Psoas muscle (tissue), 8 donors: ENCODE results near the gene RASGRP3. TPM values are rescaled to one million over a fixed set of nuclear protein-coding genes. Genes with fewer than 3 reads are reported as not detected.

Source experiments
- ATAC-seq, 4 donors: fragments of 200-7000 bp; cut with Tn5 transposase; one replicate each; pipeline ENCODE4 v1.9.1; 2020; ENCODE audit warnings: moderate library complexity in 3 of 4, mild to moderate bottlenecking in 2 of 4
- DNase-seq, 2 donors: peaks; one replicate each; pipeline ENCODE4 v3.0.0-alpha.2; 2020
- H3K27ac ChIP-seq: fragments of 200-600 bp; one replicate; pipeline ENCODE4 v1.8.0; 2022
- H3K27me3 ChIP-seq, 3 donors: fragments of 200-600 bp in 1 of 3; one replicate each; pipeline versions ENCODE4 v1.6.1 to v1.8.0; 2013 to 2022; ENCODE audit warnings: low read length in 2 of 3, mild to moderate bottlenecking in 2 of 3, moderate library complexity in 1 of 3; ENCODE audit not compliant: insufficient read depth in 3 of 3
- H3K36me3 ChIP-seq, 2 donors: fragments of 200-600 bp in 1 of 2; one replicate each; pipeline versions ENCODE4 v1.6.1 to v1.8.0; 2013 to 2022; ENCODE audit warnings: low read depth in 1 of 2, mild to moderate bottlenecking in 1 of 2, moderate library complexity in 1 of 2; ENCODE audit not compliant: insufficient read depth in 1 of 2
- H3K4me1 ChIP-seq: fragments of 200-600 bp; one replicate; pipeline ENCODE4 v1.8.0; 2022
- H3K4me3 ChIP-seq: fragments of 200-600 bp; one replicate; pipeline ENCODE4 v1.8.0; 2022; ENCODE audit warnings: mild to moderate bottlenecking
- H3K9me3 ChIP-seq: fragments of 200-600 bp; one replicate; pipeline ENCODE4 v1.8.0; 2022
- CTCF ChIP-seq: fragments of 200-600 bp; IDR thresholded peaks from one replicate; pipeline ENCODE4 v1.8.0; 2022; ENCODE audit warnings: antibody characterized with exemption
- WGBS, 3 donors: extraction: QIAGEN DNeasy Blood & Tissue Kit; methylation state at CpG; one replicate each; pipeline versions ENCODE4 v1.1.6 to v1.1.7; 2013; 5-methylcytosine and 5-hydroxymethylcytosine counted together
- intact Hi-C, 2 donors: fragments of 100-400 bp; cut with DNase I; formaldehyde crosslinking; loops; one replicate each; pipeline versions ENCODE4 v1.11.0 to v1.14.2; 2022
- polyA plus RNA-seq, 3 donors: library from polyadenylated mRNA; stranded (reverse); fragments of 200-250 nt; gene quantifications; one replicate each; pipeline ENCODE4 v1.2.3, GENCODE V29; 2013
- total RNA-seq, 4 donors: library from RNA; stranded (reverse); fragmentation: NEBNext Ultra II Directional in 2 of 4; extraction: Animal tissue kit (Norgen Biotek cat#: 25700) in 2 of 4; gene quantifications; one replicate each; pipeline versions ENCODE4 v1.2.1 to v1.2.4, GENCODE V29; 2021 to 2023
- donor health status: healthy with polysubstance abuse.
- donor health status: DM: no; HTN: no; CAD: no; lungs with moderate emphysema.
- donor health status: Bipolar disorder and iron deficiency.
- donor health status: healthy.
- donor health status: DM: yes; HTN: yes; CAD: no.
- donor health status: DM: no; HTN: no; CAD: no.
- donor health status: DM: no; HTN: no; CAD: no.
- donor health status: DM: yes; HTN: yes; CAD: no.

RASGRP3 gene
- total and polyA plus RNA-seq, 7 donors, result 3.4 to 24.9 (median 13.0) TPM

DNA sequence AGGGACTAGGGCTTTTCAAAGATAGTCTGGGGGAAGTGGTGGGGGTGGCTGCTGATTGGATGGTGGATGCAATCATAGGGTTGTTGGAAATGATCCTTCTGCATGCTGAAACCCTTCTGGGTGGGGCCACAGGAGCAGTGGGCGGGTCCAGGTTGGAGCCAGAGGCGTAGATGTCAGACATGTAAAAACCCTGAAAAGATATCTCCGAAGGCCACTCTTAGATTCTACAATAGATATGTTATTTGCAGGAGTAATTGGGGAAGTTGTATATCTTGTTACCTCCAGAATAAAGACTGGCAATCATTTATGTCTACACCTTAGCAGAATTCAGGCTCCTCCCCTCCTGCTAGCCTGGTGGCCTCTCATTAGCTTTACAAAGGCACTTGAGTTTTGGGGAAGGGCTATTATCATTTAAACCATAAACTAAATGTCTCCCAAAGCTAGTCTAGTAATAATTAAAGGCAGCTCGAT lies 130.8 kb downstream of the RASGRP3 start:
- intact Hi-C loops, result no loop called here
- Histone ChIP-seq H3K27me3 (no peaks in the 10 kb centered on the region), H3K27ac (peak overlapping the region; percentile 30), H3K4me3 (peak overlapping the region; percentile 12), H3K36me3 (no peaks in the 10 kb centered on the region), H3K4me1 (peaks cover 17% of the 10 kb centered on the region), H3K9me3 (no peaks in the 10 kb centered on the region)
- no peak for TF ChIP-seq CTCF
- WGBS, 3 donors, result 52 to 72% (median 62%) methylated on average over 4 of the region's 4 CpGs
- no peak for DNase-seq
- peak in 2 of 4 donors; percentile 4 to 22 for ATAC-seq

- intact Hi-C loops, result no loop called here
- Histone ChIP-seq H3K36me3 (no peaks in the 10 kb centered on the region), H3K9me3 (no peaks in the 10 kb centered on the region), H3K4me1 (peaks cover 17% of the 10 kb centered on the region), H3K4me3 (peak overlapping the region; percentile 12), H3K27ac (peak overlapping the region; percentile 30), H3K27me3 (no peaks in the 10 kb centered on the region)
- 32 to 63% (median 41%) methylated on average over 2 of the region's 2 CpGs for WGBS, 3 donors
- no peak for DNase-seq
- TF ChIP-seq CTCF, result no peak
- peak; percentile 80 to 97 (median 88) for ATAC-seq
These were observed 131.5 kb downstream of the RASGRP3 start for GRCh38 chr2:33607905-33608304.

- Histone ChIP-seq H3K9me3 (peaks cover 3% of the 10 kb centered on the region), H3K4me3 (no peak overlapping the region), H3K27me3 (no peaks in the 10 kb centered on the region), H3K4me1 (no peaks in the 10 kb centered on the region), H3K36me3 (peaks cover 0 to 2% of the 10 kb centered on the region in 2 donors), H3K27ac (no peak overlapping the region)
- intact Hi-C loops, result no loop called here
- no peak for TF ChIP-seq CTCF
- DNase-seq (no peak), ATAC-seq (no peak)
These were observed 137.7 kb downstream of the RASGRP3 start for GRCh38 chr2:33614190-33614589.

Other genes starting within 250 kb of the RASGRP3 start
- 10 to 100 TPM; 52.2 to 77.9 (median 60.5) TPM for gene FAM98A, start 122.7 kb downstream of the RASGRP3 start, total RNA-seq
- 100 to 1,000 TPM in 1 of 3 donors, 10 to 100 TPM in 2; 31.6 to 125 (median 35.2) TPM for gene FAM98A, start 122.7 kb downstream of the RASGRP3 start, polyA plus RNA-seq